ENCODE measurements around the gene MRPS12. TPM values are rescaled to one million over a fixed set of nuclear protein-coding genes. Genes with fewer than 3 reads are reported as not detected.

The MRPS12 gene
- total and polyA plus RNA-seq, 2 of the 4 experiments (the other 2 are of a cell fraction): 26.7 to 75.4 TPM

- Histone ChIP-seq H3K4ac (ENCODE audit: low read depth, low read length) (no peak overlapping the region), H3K56ac (ENCODE audit: extremely low read depth, insufficient read depth, low read length) (no peak overlapping the region), H3K9me3 (ENCODE audit: control insufficient read depth, insufficient read depth, low read length) (no peaks in the 10 kb centered on the region), H2BK120ac (ENCODE audit: low read depth, low read length) (no peak overlapping the region), H2BK20ac (ENCODE audit: low read depth, low read length) (no peak overlapping the region), H3K9ac (ENCODE audit: low read depth, low read length) (no peak overlapping the region), H3K79me1 (ENCODE audit: low read depth in 1 of 2, low read length in 2 of 2) (no peaks in the 10 kb centered on the region), H3K36me3 (ENCODE audit: control insufficient read depth, insufficient read depth, low read length) (peaks cover 5% of the 10 kb centered on the region), H3K4me1 (ENCODE audit: control insufficient read depth, insufficient read depth, low read length) (no peaks in the 10 kb centered on the region), H3K18ac (ENCODE audit: low read depth, low read length) (no peak overlapping the region), H3K14ac (replicated peaks; ENCODE audit: low read depth, low read length) (no peak overlapping the region), H4K8ac (ENCODE audit: low read depth in 2 of 2, low read length in 2 of 2) (no peak overlapping the region), H3K27ac (ENCODE audit: insufficient read depth, low read length) (no peak overlapping the region), H3K9me1 (ENCODE audit: insufficient read depth, low read length) (no peaks in the 10 kb centered on the region), H3K27me3 (ENCODE audit: control insufficient read depth, insufficient read depth, low read length) (peaks cover 4% of the 10 kb centered on the region; the same call in 1 of the 2 replicates), H4K91ac (ENCODE audit: insufficient read depth, low read depth, low read length) (no peak overlapping the region), H2AFZ (replicated peaks; ENCODE audit: low read length, poor library complexity) (peak overlapping the region; percentile 41), H3K4me2 (ENCODE audit: low read depth, low read length) (no peak overlapping the region), H3K4me3 (ENCODE audit: insufficient read depth, low read depth, low read length) (no peak overlapping the region), H4K20me1 (ENCODE audit: insufficient read depth, low read length) (no peaks in the 10 kb centered on the region; the same call in 1 of the 2 replicates), H2BK15ac (ENCODE audit: low read depth, low read length) (no peak overlapping the region), H3K23ac (ENCODE audit: low read depth, low read length) (no peak overlapping the region), H2AK5ac (ENCODE audit: low read depth, low read length) (no peak overlapping the region), H4K5ac (ENCODE audit: low read depth, low read length) (no peak overlapping the region), H2BK5ac (ENCODE audit: low read depth, low read length, poor library complexity, severe bottlenecking) (no peak overlapping the region), H2AK9ac (replicated peaks; ENCODE audit: low read depth, low read length, poor library complexity) (no peak overlapping the region)
- dilution Hi-C loops (cut with HindIII; ENCODE audit: low sequenced_read_pairs, unreplicated experiment) (no loop called here), intact Hi-C loops (cut with micrococcal nuclease) (no loop called here), in situ Hi-C loops (cut with MboI; ENCODE audit: low sequenced_read_pairs) (loop anchor here (25.0 kb wide), 1 partner anchor 176 kb away; the partner anchor contains the start of gene CAPN12)
- ATAC-seq (ENCODE audit: low read depth): no peak
- ChIA-PET POLR2A (ENCODE audit: unreplicated experiment) (interaction anchor here (0.6 kb wide), 1 partner anchor 20 kb away, joined by 3 read pairs; no protein-coding TSS in a partner anchor), CTCF (no interaction called here)
- BruUV-seq (replicated peaks): no TSS peak
- 78% methylated on average over 3 of the region's 12 CpGs; no CpG with 5 or more reads in 1 of the 2 experiments for WGBS, 2 experiments (ENCODE audit: extremely low coverage in 2 of 2, insufficient read length in 1 of 2)
- no peak for DNase-seq
- no peak for TF ChIP-seq CTCF (conservative IDR thresholded peaks at IDR 0.05; ENCODE audit: low read depth, low read length)
- no peak for TF ChIP-seq RCOR1 (IDR thresholded peaks at IDR 0.05; ENCODE audit: insufficient replicate concordance, low read length)
- no peak for TF ChIP-seq MAFK (IDR thresholded peaks at IDR 0.05; ENCODE audit: low read depth, low read length)
- TF ChIP-seq FOS (IDR thresholded peaks at IDR 0.05; ENCODE audit: low read depth, low read length): no peak
Measured at GRCh38 chr19:38912600-38913514, 17.9 kb upstream of the MRPS12 start.
